HG03095 (cell line): ENCODE results near the gene KRTAP10-1.

Experiments used
- ATAC-seq: cut with Tn5 transposase; IDR thresholded peaks from one replicate; pipeline ENCODE4 v1.9.1; 2021; ENCODE audit warnings: moderate library complexity; ENCODE audit not compliant: unreplicated experiment

KRTAP10-1 gene

DNA sequence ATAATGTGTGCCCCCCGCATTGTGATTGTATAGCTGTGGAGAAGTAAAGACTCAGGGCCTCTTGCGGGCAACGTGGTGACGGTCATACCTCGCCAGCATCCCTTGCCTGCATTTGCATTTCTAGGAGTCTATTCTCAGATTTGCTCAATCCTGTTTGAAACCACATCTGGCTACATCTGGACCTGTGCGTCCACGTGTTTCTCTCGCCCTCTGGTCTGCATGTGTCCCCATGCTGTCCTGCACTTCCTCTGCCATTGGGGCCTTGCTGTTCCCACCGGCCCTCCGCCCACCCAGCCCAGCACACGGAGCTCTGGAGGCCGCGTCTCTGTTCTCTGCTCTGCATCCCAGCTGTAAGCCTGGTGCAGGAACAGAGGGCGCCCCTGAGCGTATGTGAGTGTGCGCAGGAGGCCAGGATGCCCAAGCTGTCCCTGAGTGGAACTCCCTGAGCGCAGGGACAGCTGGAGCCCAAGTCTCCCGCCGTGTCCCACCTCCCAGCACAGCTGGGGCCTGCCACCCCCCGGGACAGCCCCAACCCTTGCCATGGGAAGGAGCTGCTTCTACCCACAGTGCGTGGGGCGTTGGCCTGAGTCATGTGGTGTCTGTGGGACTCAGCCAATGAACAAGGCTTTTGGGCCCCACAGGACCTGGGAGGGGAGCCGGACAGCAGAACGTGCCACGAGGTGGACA, 9.7 kb upstream of the KRTAP10-1 start:
- ATAC-seq, result no peak

DNA sequence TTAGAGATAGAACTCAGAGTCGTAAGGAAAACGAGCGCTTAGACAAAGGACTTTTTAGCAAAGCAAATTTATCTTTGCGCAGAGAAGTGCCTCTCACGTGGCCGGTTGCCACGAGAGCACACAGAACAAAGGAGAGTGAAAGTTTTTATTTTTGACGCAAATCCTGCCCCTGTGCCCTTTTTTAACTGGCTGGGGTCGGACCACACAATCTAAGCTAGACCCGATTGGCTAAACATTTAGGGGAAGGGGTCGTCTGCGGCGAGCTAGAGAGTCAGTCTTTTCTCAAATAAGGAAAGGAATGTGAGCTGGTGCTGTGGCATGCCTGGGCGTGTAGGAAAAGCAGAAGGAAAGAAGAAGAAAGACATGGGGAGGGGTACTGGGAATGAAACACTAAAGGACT, 8.9 kb upstream of the KRTAP10-1 start:
- ATAC-seq, result no peak

DNA sequence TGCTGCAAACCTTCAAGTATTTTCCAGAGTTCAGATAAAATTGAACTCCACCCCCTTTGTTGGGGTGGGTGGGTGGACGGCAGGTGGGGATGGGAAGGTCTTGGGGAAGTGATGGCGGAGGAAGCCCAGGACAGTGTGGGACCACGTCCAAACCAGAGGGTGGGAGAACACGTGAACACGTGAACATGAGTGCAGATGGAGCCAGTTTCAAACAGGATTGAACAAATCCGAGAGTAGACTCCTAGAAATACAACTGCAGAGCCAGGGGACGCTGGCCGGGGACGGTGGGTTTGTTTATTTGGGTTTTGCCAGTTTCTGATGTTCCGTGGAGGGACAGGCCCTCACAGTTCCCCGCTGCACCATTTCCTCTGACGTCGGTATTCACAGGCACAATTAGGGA, 8.4 kb upstream of the KRTAP10-1 start:
- ATAC-seq, result no peak

DNA sequence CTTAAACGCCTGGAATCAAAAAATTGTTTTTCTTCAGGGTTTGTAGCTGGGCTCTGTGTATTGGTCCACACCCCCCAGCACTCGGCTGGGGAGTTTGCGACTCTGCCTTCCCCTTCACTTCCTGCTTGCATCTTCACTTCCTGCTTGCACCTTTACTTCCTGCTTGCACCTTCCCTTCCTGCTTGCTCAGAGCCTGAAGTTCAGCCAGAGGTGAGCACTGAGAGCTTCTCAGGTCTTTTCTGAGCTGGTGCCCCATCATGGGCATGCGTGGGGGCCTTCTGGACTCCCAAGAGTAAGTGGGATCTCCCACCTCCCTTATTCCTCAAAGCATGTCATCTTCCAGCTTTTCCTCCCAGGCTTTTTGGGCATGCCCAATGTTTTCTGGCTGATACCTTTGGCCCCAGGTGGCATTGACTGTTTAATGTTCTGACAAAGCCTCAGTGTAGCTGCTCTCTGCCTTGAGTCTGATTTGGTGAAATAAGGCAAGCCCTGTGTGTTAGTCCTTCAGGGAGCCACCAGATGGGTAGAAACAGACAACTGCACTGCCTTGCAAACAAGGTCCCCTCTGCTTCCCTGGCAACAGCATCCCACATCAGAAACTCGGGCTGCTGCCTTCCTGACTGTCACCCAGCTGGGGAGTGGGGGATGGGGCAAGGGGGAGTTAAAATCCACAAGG, 7.8 kb upstream of the KRTAP10-1 start:
- ATAC-seq, result no peak

DNA sequence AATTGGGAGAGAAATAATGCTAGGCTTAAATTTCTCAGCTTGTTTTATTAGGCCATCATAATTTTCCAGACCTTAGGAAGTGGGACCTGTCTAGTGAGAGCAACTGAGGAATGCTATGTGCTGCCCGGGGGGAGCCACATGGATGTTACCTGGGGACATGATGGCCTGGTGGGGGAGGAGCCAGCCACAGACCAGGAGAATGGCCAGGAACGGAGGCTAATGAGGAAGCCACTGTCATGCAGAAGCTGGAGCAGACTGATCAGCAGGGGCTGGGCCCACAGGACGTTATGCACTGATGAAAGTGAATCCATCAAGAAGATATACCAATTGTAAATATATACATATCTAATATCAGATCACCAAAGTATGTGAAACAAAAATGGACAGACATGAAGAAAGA, 4.6 kb upstream of the KRTAP10-1 start:
- no peak for ATAC-seq

DNA sequence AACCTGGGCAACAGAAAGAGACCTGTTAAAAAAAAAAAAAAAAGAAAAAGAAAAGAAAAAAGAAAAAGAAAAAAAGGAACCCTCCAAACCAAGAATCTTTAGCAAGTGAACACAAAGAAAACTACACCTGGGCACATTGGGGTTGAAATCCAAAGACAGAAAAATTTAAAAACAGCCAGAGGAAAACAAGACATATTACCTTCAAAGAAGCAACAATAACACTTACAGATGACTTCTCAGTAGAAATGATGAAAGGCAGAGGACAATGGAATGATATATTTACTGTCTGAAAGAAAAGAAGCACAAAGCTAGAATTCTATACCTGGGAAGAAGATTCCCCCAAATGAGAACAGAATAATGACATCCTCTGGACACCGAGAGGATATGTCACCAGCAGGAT, 2.7 kb upstream of the KRTAP10-1 start:
- no peak for ATAC-seq

DNA sequence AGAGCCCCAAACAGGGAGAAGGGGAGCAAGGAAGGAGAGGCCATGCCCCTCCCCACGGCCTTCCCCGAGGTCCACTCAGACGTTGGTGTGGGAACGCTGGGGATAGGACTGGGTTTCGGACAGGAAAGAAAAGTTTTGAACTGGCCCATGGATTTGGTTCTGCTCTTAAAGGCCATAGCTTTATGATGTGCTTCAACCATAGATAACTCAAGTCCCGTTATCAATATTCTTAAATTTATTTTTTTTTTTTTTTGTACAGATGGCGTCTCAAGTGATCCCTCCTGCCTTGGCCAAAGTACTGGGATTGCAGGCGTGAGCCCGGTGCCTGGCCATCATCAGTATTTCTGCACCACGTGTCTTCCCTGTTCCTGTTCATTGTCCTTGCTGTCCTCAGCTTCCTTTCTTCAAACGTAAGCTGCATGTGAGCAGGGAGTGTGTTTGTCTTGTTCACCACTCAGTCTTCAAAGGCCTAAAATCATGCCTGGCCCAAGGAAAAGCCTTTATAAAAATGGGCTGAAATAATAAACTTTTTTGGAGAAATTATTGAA, 820 bp upstream of the KRTAP10-1 start:
- ATAC-seq, result no peak

DNA sequence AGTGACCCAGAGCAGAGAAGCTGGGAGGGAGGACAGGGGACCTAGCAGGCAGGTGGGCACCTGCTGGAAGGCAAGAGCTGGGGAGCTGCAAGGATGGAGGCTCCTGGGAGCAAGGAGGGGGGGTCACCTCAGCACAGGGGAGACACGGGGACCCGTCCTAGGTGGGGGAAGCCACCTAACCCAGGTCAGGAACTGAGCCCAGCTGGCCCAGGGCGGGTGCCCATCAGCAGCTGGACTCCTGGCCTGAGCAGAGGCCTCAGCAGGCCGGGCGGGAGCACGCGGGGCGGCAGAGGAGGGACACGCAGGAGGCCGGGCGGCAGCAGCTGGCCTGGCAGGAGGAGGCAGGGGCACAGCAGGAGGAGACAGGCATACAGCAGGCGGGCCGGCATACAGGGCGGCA, 949 bp downstream of the KRTAP10-1 start:
- no peak for ATAC-seq

DNA sequence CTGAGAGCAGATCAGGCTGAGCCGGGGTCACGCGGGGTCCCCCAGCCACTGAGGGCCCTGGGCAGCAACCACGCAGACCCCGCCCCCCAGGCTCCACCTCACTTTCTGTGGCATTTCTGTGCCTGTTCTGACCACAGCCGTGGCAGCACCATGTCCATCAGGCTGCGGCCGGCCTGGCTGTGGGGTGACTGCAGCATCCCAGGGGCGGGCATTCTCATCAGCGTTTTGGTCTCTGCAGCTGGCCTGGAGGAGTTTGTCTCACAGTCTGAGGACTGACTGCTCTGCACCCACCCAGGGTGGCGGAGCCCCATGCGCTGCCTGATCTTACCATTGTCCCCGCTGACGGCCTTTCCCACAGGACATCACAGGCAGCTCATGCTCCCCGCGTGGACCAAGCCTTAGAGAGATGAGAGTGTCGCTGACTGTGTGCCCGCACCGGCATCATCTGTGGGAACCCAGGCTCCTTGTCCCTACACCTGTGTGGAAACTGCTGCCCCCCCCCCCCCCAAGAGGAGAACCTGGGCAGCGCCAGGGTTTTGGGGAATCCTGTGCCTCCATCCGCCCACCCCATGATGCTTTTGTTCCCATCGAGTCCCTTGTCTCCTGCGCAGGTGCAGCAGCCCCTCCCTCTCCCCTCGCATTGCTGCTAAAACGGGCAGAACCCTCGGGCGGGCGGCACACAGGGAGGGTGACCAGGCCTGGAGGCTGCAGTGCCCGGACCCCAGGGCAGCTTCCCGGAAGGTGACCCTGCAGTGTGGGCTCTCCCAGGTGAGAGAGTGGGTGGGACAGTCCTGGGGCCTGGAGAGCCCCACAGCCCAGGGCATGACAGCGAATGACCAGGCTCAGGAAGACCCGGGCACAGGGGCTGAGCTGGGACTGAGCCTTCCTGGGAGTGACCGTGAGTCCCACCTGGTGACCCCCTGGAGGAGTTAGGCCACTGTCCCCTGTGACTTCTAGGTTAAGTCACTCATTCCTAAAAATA, 1.8 kb downstream of the KRTAP10-1 start:
- no peak for ATAC-seq

DNA sequence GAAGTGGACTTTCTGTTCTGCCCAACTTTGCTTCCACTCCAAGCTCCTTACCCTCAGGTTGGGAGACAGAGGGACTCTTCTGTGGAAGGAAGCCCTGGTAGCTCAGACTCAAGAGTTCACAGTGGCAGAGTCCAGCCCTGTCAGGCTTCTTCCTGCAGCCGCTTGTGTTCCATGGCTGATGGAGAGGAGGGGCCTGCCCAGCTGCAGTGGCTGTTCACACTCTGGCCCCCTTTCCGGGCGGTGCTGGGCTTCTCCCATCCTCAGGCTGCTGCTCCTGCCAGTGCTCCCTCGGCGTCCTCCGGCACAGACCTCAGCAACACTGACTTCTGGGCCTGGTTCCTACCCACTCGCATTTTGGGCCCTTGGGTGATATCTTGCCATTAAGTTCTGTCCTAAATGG, 4.0 kb downstream of the KRTAP10-1 start:
- no peak for ATAC-seq

DNA sequence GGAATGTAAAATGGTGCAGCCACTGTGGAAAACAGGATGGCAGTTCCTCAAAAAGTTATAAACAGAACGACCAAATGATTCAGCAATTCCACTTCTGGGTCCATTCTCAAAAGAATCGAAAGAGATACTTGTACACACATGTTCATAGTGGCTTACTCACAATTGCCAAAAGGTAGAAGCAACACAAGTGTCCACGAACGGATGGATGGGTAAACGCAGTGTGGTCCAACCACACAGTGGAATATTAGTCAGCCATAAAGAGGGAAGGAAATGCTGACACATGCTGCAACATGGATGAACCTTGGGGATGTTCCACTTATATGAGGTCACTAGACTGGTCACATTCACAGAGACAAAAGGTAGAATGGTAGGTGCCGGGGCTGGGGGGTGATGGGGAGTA, 5.3 kb downstream of the KRTAP10-1 start:
- no peak for ATAC-seq

DNA sequence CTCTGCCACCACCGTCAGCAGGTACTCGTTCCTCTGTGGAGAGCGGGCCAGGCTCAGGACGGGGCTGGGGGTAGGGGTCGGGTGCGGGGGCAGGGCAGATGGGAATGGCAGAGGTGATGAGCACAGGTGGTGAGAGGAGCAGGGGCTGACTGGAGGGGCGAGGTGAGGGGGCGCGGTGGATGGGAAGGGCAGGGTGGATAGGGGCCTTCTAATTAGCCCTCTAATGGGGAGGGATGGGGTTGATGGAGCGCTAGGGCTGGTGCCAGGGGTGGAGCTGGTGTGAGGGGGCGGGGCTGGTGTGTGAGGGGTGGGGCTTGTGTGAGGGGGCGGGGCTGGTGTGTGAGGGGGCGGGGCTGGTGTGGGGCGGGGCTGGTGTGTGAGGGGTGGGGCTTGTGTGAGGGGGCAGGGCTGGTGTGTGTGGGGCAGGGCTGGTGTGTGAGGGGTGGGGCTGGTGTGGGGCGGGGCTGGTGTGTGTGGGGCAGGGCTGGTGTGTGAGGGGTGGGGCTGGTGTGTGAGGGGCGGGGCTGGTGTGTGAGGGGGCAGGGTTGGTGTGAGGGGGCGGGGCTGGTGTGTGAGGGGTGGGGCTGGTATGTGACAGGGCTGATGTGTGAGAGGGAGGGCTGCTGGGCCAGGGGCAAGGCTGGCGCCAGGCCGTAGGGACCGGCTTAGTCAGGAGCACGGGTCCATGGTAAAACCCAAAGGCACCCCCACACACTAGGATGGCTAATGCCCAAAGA, 5.9 kb downstream of the KRTAP10-1 start:
- no peak for ATAC-seq

DNA sequence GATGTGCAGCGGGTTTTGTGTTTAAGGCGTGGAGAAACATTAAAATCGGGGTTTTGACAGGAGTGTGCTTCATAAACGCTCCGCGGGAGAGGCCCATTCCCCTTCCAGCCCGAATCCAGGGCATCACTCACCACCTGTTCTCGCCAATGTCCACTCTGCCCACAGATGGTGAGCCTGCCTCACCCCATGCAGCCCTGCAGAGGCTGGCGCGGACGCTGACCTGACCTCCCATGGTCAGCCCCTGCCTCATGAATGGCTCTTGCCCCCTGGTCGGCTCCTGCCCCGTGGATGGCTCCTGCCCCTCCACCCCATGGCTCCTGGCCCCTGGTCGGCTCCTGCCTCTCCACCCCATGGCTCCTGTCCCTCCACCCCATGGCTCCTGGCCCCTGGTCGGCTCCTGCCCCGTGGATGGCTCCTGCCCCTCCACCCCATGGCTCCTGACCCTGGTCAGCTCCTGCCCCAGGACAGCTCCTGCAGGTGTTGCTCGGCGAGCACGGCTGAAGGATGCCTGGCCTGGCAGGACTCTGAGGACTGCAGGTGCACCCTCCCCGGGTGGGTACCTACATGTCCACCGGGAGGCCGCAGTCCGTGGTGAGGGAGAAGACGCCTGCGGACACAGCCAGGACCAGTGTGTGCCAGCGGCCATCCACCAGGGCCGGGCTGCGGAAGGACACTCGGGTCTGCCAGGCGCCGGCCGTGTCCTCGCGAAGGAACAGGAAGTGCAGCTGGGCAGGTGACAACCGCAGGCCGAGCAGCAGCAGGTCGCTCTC, 6.7 kb downstream of the KRTAP10-1 start:
- ATAC-seq, result no peak

DNA sequence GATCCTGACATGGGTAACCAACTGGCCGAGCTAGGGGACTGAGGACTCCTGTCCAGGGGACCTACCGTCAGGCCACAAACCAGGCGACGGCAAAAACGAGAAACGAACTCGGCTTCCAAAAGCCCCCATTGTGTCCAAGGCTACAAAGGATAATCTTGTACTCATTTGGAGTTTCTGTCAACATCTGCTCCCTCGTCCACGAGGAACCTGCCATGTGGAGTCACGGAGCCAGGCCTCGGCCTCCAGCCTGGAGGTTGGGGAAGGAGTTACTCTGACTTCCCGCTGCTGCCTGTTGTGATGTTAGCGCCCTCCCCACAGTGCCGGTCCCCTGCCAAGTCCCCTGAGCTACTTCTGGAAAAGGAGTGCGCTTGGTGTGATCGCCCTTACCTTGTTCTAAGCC, 7.3 kb downstream of the KRTAP10-1 start:
- ATAC-seq, result no peak

DNA sequence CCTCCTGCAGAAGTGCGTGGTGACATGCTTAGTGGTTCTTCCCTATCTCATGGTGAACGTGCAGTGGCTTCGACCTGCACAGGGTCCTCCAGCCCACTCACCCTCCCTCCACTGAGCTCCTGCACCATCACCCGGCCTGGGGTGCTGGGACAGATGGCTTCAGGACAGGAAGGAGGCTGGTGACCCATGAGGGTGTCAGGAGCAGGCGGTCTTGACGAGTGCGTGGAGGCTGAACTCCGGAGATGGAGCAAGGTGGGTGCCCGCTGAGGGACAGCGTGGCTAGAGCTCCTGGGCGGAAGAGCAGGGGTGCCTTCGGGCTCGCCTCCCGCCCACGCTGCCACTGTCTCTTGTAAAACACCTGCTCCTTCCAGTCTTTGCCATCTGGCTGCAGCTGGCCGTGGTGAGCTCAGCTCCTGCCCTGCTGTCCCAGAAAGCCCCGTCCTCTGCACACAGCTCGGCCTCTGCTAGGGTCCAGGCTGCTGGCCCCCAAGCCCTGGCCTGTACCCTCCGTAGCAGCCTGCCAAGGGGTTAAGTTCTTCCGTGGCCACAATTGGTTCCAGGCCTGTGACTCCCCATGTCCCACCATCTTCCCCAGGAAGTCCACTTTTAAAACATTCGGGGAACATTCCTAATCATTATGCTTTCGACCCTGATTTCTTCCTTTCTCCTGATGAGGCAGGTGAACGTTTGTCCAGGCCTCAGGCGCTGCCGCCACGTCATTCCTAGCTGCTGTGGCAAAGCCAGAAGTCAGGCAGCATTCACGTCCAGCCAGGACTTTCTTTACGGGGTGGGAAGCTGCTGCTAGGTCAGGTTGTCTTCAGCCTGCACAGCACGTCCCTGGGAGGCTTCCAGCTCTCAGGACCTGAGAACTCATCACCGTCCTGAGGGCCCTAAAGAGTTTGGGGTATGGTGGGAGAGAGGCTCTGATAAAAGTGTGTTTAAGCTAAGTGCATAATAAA, 8.1 kb downstream of the KRTAP10-1 start:
- ATAC-seq, result no peak

DNA sequence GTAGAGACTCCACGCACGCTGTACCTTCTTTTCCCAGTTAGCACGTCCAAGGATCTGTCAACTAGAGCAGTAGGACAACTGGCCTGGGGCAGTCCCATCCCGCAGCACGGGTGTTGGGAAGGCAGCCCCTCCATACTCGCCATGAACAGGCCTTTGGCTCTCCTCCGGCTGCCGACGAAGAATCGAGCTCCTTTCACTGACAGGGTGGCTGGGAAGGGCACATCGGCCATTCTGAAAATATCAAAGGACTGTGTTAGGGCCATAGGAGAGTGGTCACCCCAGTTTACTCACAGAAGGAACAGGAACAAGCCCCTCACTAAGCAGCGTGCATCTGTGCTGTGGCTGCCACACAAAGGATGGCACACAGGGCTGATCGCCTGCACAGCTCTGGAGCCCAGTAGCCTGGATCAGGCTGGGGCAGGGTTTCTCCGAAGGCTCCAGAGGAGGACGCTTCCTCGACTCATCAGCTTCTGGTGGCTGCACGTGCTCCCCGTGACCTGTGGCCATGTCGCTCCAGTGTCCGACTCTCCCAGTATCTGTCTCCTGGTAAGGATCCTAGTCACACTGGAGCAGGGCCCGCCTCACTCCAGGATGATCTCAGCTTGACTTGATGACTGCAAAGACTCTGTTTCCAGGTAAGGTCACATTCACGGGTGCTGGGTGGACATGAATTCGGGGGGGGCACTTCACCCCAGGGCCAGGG, 8.9 kb downstream of the KRTAP10-1 start:
- no peak for ATAC-seq

DNA sequence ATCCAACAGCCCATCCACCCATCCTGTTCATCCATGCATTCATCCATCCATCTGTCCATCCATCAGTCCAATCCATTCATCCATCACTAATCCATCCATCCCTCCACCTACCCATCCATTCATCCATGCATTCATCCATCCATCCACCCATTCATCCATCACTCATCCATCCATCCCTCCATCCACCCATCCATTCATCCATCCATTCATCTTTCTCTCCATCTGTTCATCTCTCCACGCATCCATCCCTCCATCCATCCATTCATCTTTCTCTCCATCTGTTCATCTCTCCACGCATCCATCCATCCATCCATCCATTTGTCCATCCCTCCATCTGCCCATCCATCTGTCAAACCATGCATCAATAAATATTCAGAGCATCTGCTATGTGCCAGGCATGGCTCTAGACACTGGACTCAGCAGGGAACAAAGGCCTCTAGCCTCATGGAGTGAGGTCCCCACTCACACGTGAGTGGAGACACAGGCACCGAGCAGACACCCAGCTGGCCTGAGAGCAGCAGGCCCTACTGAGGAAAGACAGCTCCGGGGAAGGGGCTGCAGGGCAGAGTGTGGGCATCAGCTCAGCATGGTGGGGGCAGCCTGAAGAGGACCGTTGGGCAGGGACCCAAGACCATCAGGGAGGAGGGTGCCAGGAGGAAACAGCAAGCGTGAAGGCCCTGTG, 9.6 kb downstream of the KRTAP10-1 start:
- ATAC-seq, result no peak
